GM18907 (cell line): ENCODE data around the gene TRANK1.
"Not testable (repeated sequence)": the region's sequence is repeated elsewhere in the genome, so short reads cannot be mapped to it uniquely, and the experiment has no call there.

Experiments used
- ATAC-seq: cut with Tn5 transposase; IDR thresholded peaks from one replicate; pipeline ENCODE4 v1.9.1; 2021; ENCODE audit warnings: mild to moderate bottlenecking, moderate library complexity; ENCODE audit not compliant: unreplicated experiment

TRANK1 gene

DNA sequence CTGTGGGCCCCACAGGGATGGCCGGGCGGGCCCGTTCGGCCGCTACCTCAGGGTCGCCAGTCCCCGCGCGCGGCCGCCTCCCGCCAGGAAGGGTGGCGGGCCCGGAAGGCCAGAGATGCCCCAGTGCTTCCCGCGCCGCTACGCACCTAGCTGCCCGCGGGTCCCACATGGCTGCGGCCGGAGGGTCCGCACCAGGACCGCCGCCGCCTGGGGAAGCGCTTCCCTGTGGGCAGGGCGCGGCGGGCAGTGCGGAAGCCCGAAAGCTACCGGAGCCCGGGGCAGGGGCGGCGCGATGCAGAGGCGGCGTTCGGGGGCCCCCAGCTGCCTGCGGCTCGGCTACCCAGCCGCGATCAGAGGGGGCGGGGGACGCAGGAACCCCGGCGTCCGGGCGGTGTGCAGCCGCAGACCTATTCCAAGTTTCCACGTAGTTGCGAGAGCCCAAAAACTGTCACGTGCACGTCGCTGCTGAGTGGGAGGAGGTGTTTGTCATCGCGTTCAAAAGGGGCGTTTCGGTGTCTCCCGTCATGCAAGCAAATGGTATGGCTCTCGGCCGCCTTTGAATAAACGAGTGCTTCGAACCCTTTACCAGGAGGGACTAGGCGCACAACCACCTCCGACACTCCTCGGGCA lies at the start of gene TRANK1:
TSS of gene TRANK1 (minus strand) at position 414 of the 630 bp plus-strand sequence. CDS start at position 169, 245 bp downstream.
- ATAC-seq = peak; percentile 69

DNA sequence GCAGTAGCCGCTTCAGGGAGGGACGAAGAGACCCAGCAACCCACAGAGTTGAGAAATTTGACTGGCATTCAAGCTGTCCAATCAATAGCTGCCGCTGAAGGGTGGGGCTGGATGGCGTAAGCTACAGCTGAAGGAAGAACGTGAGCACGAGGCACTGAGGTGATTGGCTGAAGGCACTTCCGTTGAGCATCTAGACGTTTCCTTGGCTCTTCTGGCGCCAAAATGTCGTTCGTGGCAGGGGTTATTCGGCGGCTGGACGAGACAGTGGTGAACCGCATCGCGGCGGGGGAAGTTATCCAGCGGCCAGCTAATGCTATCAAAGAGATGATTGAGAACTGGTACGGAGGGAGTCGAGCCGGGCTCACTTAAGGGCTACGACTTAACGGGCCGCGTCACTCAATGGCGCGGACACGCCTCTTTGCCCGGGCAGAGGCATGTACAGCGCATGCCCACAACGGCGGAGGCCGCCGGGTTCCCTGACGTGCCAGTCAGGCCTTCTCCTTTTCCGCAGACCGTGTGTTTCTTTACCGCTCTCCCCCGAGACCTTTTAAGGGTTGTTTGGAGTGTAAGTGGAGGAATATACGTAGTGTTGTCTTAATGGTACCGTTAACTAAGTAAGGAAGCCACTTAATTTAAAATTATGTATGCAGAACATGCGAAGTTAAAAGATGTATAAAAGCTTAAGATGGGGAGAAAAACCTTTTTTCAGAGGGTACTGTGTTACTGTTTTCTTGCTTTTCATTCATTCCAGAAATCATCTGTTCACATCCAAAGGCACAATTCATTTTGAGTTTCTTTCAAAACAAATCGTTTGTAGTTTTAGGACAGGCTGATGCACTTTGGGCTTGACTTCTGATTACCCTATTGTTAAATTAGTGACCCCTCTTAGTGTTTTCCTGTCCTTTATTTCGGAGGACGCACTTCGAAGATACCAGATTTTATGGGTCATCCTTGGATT lies 48.8 kb upstream of the TRANK1 start, which contains the start of gene MLH1:
TSS of gene MLH1 (plus strand) at position 193 of the 958 bp plus-strand sequence. CDS start at position 223, 30 bp downstream.
- ATAC-seq = peak; percentile 95

DNA sequence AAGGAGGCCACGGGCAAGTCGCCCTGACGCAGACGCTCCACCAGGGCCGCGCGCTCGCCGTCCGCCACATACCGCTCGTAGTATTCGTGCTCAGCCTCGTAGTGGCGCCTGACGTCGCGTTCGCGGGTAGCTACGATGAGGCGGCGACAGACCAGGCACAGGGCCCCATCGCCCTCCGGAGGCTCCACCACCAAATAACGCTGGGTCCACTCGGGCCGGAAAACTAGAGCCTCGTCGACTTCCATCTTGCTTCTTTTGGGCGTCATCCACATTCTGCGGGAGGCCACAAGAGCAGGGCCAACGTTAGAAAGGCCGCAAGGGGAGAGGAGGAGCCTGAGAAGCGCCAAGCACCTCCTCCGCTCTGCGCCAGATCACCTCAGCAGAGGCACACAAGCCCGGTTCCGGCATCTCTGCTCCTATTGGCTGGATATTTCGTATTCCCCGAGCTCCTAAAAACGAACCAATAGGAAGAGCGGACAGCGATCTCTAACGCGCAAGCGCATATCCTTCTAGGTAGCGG lies 48.0 kb upstream of the TRANK1 start, which contains the start of gene EPM2AIP1:
TSS of gene EPM2AIP1 (minus strand) at position 326 of the 520 bp plus-strand sequence. CDS start at position 272, 54 bp downstream.
- ATAC-seq = peak; percentile 91

DNA sequence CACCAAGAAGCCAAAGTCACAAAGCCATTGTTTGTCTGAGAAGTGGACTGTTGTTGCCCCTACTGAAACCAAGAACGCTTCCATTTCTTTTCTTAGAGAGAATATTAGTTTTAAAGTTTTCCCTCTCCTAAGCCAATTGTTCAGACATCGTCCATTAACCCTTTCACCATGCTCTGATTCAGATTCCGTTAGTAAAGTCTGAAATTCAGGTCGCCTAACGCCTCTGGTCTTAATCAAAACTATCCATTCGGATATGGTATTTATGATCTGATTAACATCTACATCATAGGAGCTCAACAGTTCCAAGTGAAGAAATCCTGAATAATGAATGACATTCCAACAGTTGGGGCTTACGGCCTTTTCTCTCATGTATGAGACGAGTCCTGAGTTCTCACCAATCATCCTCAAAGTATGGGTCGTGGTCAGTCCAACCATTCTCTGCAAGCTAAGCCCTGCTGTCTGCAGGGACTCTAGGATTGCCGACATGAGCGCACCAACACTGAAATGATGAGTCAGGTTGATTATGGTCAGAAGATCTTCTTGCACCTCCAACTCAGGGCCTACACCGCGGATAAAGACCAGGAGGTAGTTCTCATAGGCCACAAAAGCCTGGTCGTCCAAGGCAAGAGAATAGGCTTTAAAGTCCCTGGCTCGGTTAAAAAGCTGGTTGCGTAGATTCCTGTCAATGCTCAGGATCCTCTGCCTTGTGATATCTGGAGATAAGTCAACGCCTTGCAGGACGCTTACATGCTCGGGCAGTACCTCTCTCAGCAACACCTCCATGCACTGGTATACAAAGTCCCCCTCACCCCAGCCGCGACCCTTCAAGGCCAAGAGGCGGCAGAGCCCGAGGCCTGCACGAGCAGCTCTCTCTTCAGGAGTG lies 47.3 kb upstream of the TRANK1 start:
- no peak for ATAC-seq

DNA sequence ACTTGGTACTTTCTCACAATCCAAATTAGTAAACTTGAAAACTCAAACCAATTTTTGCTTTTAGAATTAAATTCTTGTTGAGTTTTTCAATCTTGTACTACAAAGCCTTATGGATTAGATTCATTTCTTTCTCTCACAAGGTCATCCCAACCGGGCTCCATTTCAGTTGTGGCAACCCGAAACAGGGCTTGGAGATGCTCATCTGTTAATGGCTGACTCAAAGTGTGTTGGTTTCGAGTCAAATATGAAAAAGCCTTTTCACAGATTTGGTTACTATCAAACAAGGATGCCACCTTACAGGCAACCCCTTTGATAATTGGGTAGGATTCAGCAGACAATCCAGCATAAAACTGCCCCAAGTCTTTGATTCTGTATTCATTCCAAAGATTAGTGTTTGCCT lies 46.3 kb upstream of the TRANK1 start:
- ATAC-seq = no peak

DNA sequence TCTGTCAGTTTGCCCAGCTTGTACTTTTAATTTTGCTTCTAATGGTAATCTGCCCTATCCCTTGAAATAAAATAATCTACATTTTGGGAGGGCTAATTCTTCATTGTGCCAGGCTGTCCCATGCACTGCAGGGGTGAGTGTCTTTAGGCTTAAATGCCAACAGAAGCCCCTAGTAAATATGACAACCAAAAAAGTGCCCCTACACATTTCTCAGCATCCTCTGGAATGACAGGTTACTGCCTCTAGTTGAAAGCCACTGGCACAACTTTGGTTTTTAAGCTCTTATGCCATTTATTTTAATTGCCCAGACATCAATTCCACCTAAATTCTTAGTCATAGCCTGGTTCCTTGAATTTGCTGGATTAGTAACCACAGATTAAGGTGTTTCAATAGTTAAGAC lies 44.7 kb upstream of the TRANK1 start:
- ATAC-seq = no peak

DNA sequence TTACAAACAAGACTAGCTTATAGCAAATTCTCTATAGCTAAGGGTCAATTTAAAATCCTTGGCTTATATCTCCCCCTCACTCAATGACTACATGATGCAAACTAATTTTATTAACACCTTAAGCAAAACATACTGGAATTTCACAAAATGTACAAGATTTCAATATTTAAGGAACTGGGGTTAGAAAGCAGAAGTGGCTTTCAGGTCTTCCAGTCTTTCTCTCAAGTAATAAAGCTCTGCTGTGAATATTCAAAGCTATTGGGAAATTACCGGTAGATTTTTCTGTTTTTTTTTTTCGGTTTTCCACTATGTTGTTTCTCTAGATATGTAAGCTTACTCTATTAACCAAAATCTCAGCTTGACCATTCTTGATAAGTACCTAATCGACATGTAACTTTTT lies 44.2 kb upstream of the TRANK1 start:
- no peak for ATAC-seq

DNA sequence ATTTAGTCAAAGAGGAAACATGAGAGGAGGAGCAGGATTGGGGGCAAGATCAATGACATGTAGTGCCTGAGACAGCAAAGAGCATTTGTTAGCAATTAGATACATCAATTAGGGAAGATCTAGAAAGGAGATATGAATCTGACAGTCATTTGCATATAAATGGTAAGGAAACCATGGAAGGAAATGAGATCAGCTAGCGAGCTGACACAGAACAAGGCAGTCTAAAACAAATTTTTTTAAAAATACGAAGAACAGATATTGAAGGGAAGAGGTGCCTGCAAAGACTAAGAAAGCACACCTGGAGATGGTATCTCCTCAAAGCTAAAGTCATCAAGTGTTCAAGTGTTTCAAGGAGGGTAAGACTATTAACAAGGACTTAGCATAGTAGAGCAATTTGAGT lies 43.5 kb upstream of the TRANK1 start:
- ATAC-seq = no peak

GRCh38 chr3:36981006-36981405 lies 36.2 kb upstream of the TRANK1 start:
- ATAC-seq = no peak

GRCh38 chr3:36973139-36973538 lies 28.3 kb upstream of the TRANK1 start:
- ATAC-seq = no peak

- no peak for ATAC-seq
These were observed 27.3 kb upstream of the TRANK1 start for GRCh38 chr3:36972163-36972562.

DNA sequence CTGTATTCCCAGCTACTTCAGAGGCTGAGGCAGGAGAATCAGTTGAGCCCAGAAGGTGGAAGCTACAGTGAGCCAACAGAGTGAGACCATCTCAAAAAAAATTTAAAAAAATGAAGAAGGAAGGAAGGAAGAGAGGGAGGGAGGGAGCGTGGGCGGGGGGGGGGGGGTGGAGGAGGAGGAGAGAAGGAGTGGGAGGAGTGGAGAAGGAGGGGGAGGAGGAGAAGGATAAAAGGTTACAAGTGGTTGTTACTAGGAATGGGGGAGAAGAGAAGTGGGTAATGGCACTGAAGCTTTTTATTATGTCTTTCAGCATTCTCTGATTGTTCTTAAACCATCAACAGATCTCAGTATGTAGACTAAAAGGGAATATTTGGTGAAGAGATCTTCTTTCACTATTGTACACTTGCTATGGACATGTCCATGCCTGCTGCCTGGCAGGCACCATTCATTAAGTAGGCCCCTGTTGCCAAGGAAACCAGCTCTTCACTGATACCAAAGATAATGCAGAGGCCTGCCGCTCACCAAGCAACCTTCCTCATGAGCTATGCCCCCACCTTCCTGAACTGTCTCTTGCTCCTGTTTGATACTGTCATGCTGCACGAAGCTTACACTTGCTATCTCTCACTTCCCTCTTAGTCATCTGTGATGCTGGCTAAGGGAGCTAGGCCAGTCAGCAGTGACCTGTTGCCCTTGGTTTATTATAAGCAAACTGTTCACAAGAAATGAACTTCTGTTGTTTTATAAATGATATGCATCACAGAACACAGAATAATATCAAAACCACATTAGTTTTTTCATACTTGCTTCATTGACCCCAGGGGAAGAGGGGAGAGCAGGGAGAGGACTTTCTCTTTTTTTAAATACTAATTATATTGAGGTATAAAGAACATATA lies 24.9 kb upstream of the TRANK1 start:
- peak; percentile 99 for ATAC-seq

- ATAC-seq = no peak
These were observed 24.2 kb upstream of the TRANK1 start for GRCh38 chr3:36969085-36969484.

DNA sequence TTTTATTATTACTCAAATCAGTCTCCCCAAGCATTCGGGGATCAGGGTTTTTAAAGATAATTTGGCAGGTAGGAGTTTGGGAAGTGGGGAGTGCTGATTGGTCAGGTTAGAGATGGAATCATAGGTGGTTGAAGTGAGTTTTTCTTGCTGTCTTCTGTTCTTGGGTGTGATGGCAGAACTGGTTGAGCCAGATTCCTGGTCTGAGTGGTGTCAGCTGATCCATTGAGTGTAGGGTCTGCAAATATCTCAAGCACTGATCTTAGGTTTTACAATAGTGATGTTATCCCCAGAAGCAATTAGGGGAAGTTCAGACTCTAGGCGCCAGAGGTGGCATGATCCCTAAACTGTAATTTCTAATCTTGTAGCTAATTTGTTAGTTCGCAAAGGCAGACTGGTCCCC lies 20.6 kb upstream of the TRANK1 start:
- no peak for ATAC-seq

DNA sequence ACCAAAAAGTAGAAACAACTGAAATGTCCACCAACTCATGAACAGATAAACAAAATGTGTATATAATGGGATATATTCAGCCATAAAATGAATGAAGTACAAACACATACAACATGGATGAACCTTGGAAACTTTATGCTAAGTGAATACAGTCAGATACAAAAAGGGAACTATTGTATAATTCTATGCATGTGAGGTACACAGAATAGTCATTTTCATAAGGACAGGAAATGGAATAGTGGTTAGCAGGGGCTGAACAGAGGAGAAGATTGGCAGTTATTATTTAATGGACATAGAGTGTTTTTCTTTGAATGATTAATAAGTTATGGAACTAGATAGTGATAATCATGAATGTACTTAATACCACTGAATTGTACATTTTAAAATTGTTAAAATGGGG lies 20.0 kb upstream of the TRANK1 start:
- peak; percentile 71 for ATAC-seq

DNA sequence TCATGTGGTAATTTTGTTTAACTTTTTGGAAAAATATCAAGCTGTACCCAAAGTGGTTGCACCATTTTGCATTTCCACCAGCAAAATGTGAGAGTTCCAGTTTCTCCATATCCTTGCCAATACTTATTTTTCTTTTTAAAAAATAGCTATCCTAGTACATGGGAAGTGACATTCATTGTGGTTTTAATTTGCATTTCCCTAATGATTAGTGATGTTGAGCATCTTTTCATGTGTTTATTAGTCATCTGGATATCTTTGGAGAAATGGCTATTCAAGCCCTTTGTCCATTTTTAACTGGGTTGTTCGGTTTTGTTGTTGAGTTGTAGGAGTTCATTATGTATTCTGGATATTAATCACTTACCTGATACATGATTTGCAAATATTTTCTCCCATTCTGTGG lies 19.5 kb upstream of the TRANK1 start:
- no peak for ATAC-seq

DNA sequence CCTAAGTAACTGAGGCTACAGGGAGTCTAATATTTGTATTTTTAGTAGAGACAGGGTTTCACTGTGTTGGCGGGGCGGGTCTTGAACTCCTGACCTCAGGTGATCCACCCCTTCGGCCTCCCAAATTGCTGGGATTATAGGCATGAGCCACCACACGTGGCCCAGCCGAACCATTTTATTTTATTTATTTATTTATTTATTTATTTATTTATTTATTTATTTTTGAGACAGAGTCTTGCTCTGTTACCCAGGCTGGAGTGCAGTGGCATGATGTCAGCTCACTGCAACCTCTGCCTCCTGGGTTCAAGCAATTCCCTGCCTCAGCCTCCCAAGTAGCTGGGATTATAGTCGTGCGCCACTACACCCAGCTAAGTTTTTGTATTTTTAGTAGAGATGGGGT lies 18.2 kb upstream of the TRANK1 start:
- not testable (repeated sequence) for ATAC-seq

GRCh38 chr3:36960502-36960901 lies 15.6 kb upstream of the TRANK1 start:
- no peak for ATAC-seq

DNA sequence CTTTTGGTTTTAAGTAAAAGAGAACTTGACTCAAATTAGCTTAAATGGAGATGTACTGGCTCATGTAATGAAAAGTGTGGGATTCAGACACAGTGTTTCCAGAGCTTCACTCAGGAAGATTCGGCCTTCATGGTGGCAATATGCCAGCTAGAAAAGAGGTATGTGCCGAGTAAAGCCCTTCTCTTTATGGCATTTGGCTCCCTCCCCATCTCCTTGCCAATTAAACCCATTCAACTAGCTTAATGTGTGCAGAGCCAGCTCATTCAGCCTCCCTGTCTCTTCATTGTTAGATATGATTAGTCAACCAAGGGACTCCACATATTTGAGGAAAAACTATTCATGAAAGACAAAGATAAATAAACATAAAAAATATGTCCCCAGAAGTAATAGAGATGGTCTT lies 15.0 kb upstream of the TRANK1 start:
- ATAC-seq = no peak
